Stimulated activated naive CD4-positive, alpha-beta T cell (primary cell): Measurements from ENCODE around the gene RAB22A.
A peak's percentile ranks its signal among the peaks of the same experiment; 100 is the strongest.

Experiments used
- DNase-seq, 6 experiments: peaks; one replicate each; lab custom pipeline; 2025; lab: John Stamatoyannopoulos, UW

RAB22A gene

GRCh38 chr20:58303547-58303946 lies 6.0 kb upstream of the RAB22A start:
- DNase-seq: no peak

GRCh38 chr20:58305061-58305460 lies 4.5 kb upstream of the RAB22A start:
- DNase-seq: no peak

GRCh38 chr20:58306421-58307261 lies 2.9 kb upstream of the RAB22A start:
- DNase-seq: peak; percentile 63 to 90 (median 79)

- no peak for DNase-seq
These were observed 2.2 kb upstream of the RAB22A start for GRCh38 chr20:58307270-58307669.

- DNase-seq: peak in 5 of 6 experiments; percentile 5 to 44 (median 15)
These were observed 1.2 kb upstream of the RAB22A start for GRCh38 chr20:58308290-58308679.

GRCh38 chr20:58308680-58309527 lies 611 bp upstream of the RAB22A start:
- DNase-seq: peak; percentile 65 to 82 (median 71)

GRCh38 chr20:58310291-58310782 lies 822 bp downstream of the RAB22A start:
- DNase-seq: peak in 2 of 6 experiments; percentile 35 to 40

- no peak for DNase-seq
These were observed 3.3 kb downstream of the RAB22A start for GRCh38 chr20:58312836-58313235.

- DNase-seq: no peak
These were observed 3.9 kb downstream of the RAB22A start for GRCh38 chr20:58313396-58313795.

- DNase-seq: peak in 1 of 6 experiments; percentile 4
These were observed 11.7 kb downstream of the RAB22A start for GRCh38 chr20:58321205-58321604.

GRCh38 chr20:58322083-58322482 lies 12.6 kb downstream of the RAB22A start:
- DNase-seq: no peak

- DNase-seq: no peak
These were observed 16.4 kb downstream of the RAB22A start for GRCh38 chr20:58325912-58326311.

GRCh38 chr20:58327211-58327610 lies 17.7 kb downstream of the RAB22A start:
- no peak for DNase-seq

GRCh38 chr20:58328836-58329235 lies 19.3 kb downstream of the RAB22A start:
- DNase-seq: no peak

GRCh38 chr20:58329711-58330110 lies 20.2 kb downstream of the RAB22A start:
- no peak for DNase-seq

GRCh38 chr20:58330249-58330648 lies 20.7 kb downstream of the RAB22A start:
- no peak for DNase-seq

- DNase-seq: no peak
These were observed 21.2 kb downstream of the RAB22A start for GRCh38 chr20:58330687-58331086.

GRCh38 chr20:58331961-58332551 lies 22.5 kb downstream of the RAB22A start:
- no peak for DNase-seq

- no peak for DNase-seq
These were observed 30.2 kb downstream of the RAB22A start for GRCh38 chr20:58339741-58340140.

GRCh38 chr20:58340151-58340550 lies 30.6 kb downstream of the RAB22A start:
- DNase-seq: no peak

GRCh38 chr20:58340853-58341252 lies 31.3 kb downstream of the RAB22A start:
- DNase-seq: no peak
